ENCODE results near the gene CALU.

DNA sequence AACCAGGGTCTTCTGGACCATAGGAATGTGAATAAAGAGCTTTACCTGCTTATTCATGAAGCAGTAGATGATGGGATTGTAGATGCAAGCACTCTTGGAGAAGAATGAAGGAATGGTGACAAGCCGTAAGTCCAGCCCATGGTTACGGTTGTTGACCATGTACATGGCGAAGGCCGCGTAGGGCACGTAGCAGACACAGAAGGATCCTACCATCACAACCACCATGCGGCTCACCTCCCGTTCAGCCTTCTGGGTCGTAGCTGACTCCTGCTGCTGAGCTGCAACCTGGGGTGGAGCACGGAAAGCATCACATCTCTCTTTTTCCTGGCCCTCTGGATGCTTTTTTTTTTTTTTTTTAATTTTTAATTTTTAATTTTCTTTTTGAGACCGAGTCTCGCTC is 34.4 kb downstream of the CALU start:
- TF ChIP-seq CTCF (IDR thresholded peaks at IDR 0.05) (no peak), POLR2AphosphoS5 (IDR thresholded peaks at IDR 0.05) (no peak)
